ENCODE measurements around the gene ACTR5.

ACTR5 gene

GRCh38 chr20:38724626-38725147 lies 23.6 kb upstream of the ACTR5 start:
- no peak overlapping the region for H3K4me3 ChIP-seq (ENCODE audit: low read length)
- H3K36me3 ChIP-seq (ENCODE audit: insufficient read depth, low read length) = no peaks in the 10 kb centered on the region

GRCh38 chr20:38725148-38725901 lies 22.9 kb upstream of the ACTR5 start:
- Histone ChIP-seq H2AFZ (ENCODE audit: low read depth, low read length) (no peak overlapping the region), H3K9me3 (ENCODE audit: low read length) (peaks cover 6% of the 10 kb centered on the region), H3K4me1 (ENCODE audit: insufficient read depth, low read length) (peaks cover 11% of the 10 kb centered on the region), H3K4me3 (ENCODE audit: low read length) (no peak overlapping the region), H3K27me3 (ENCODE audit: insufficient read depth, low read length) (peaks cover 98% of the 10 kb centered on the region), H3K36me3 (ENCODE audit: insufficient read depth, low read length) (no peaks in the 10 kb centered on the region)

More at GRCh38 chr20:38724626-38725147, 23.6 kb upstream of the ACTR5 start:
- Histone ChIP-seq H2AFZ (ENCODE audit: low read depth, low read length) (no peak overlapping the region), H3K27me3 (ENCODE audit: insufficient read depth, low read length) (peaks cover 98% of the 10 kb centered on the region), H3K4me1 (ENCODE audit: insufficient read depth, low read length) (peaks cover 11% of the 10 kb centered on the region), H3K9me3 (ENCODE audit: low read length) (peaks cover 6% of the 10 kb centered on the region)

GRCh38 chr20:38725931-38726803 lies 22.1 kb upstream of the ACTR5 start:
- Histone ChIP-seq H3K4me1 (ENCODE audit: insufficient read depth, low read length) (peaks cover 12% of the 10 kb centered on the region), H3K9me3 (ENCODE audit: low read length) (peaks cover 6% of the 10 kb centered on the region), H2AFZ (ENCODE audit: low read depth, low read length) (no peak overlapping the region), H3K4me3 (ENCODE audit: low read length) (no peak overlapping the region), H3K36me3 (ENCODE audit: insufficient read depth, low read length) (no peaks in the 10 kb centered on the region), H3K27me3 (ENCODE audit: insufficient read depth, low read length) (peaks cover 98% of the 10 kb centered on the region)

GRCh38 chr20:38726804-38727606 lies 21.3 kb upstream of the ACTR5 start:
- Histone ChIP-seq H3K9me3 (ENCODE audit: low read length) (peaks cover 6% of the 10 kb centered on the region), H3K36me3 (ENCODE audit: insufficient read depth, low read length) (no peaks in the 10 kb centered on the region), H3K4me1 (ENCODE audit: insufficient read depth, low read length) (peaks cover 13% of the 10 kb centered on the region), H3K27me3 (ENCODE audit: insufficient read depth, low read length) (peaks cover 93% of the 10 kb centered on the region), H3K4me3 (ENCODE audit: low read length) (no peak overlapping the region), H2AFZ (ENCODE audit: low read depth, low read length) (no peak overlapping the region)

GRCh38 chr20:38727607-38728190 lies 20.6 kb upstream of the ACTR5 start:
- peaks cover 6% of the 10 kb centered on the region for H3K9me3 ChIP-seq (ENCODE audit: low read length)
- H3K27me3 ChIP-seq (ENCODE audit: insufficient read depth, low read length) = peaks cover 86% of the 10 kb centered on the region
- no peak overlapping the region for H3K4me3 ChIP-seq (ENCODE audit: low read length)

GRCh38 chr20:38728191-38728781 lies 20.0 kb upstream of the ACTR5 start:
- H3K27me3 ChIP-seq (ENCODE audit: insufficient read depth, low read length) = peaks cover 80% of the 10 kb centered on the region
- peaks cover 6% of the 10 kb centered on the region for H3K9me3 ChIP-seq (ENCODE audit: low read length)
- H3K4me1 ChIP-seq (ENCODE audit: insufficient read depth, low read length) = peaks cover 13% of the 10 kb centered on the region
- no peak overlapping the region for H2AFZ ChIP-seq (ENCODE audit: low read depth, low read length)
- peak overlapping the region; percentile 32 for H3K4me3 ChIP-seq (ENCODE audit: low read length)
- no peaks in the 10 kb centered on the region for H3K36me3 ChIP-seq (ENCODE audit: insufficient read depth, low read length)

More at GRCh38 chr20:38727607-38728190, 20.6 kb upstream of the ACTR5 start:
- Histone ChIP-seq H2AFZ (ENCODE audit: low read depth, low read length) (no peak overlapping the region), H3K4me1 (ENCODE audit: insufficient read depth, low read length) (peaks cover 13% of the 10 kb centered on the region), H3K36me3 (ENCODE audit: insufficient read depth, low read length) (no peaks in the 10 kb centered on the region)

GRCh38 chr20:38728911-38729642 lies 19.2 kb upstream of the ACTR5 start:
- Histone ChIP-seq H3K9me3 (ENCODE audit: low read length) (peaks cover 6% of the 10 kb centered on the region), H3K4me3 (ENCODE audit: low read length) (peak overlapping the region; percentile 32), H3K36me3 (ENCODE audit: insufficient read depth, low read length) (no peaks in the 10 kb centered on the region), H2AFZ (ENCODE audit: low read depth, low read length) (peak overlapping the region; percentile 70), H3K27me3 (ENCODE audit: insufficient read depth, low read length) (peaks cover 72% of the 10 kb centered on the region), H3K4me1 (ENCODE audit: insufficient read depth, low read length) (peaks cover 13% of the 10 kb centered on the region)

- peaks cover 67% of the 10 kb centered on the region for H3K27me3 ChIP-seq (ENCODE audit: insufficient read depth, low read length)
- peak overlapping the region; percentile 32 for H3K4me3 ChIP-seq (ENCODE audit: low read length)
- peaks cover 13% of the 10 kb centered on the region for H3K4me1 ChIP-seq (ENCODE audit: insufficient read depth, low read length)
- H3K36me3 ChIP-seq (ENCODE audit: insufficient read depth, low read length) = no peaks in the 10 kb centered on the region
- no peak overlapping the region for H2AFZ ChIP-seq (ENCODE audit: low read depth, low read length)
- H3K9me3 ChIP-seq (ENCODE audit: low read length) = peaks cover 6% of the 10 kb centered on the region
Measured at GRCh38 chr20:38729767-38730166, 18.5 kb upstream of the ACTR5 start.

- Histone ChIP-seq H3K4me3 (ENCODE audit: low read length) (peak overlapping the region; percentile 32), H3K36me3 (ENCODE audit: insufficient read depth, low read length) (no peaks in the 10 kb centered on the region), H3K9me3 (ENCODE audit: low read length) (peaks cover 9% of the 10 kb centered on the region), H2AFZ (ENCODE audit: low read depth, low read length) (no peak overlapping the region), H3K27me3 (ENCODE audit: insufficient read depth, low read length) (peaks cover 60% of the 10 kb centered on the region), H3K4me1 (ENCODE audit: insufficient read depth, low read length) (peaks cover 13% of the 10 kb centered on the region)
Measured at GRCh38 chr20:38730167-38730988, 17.9 kb upstream of the ACTR5 start.

GRCh38 chr20:38730989-38731737 lies 17.1 kb upstream of the ACTR5 start:
- Histone ChIP-seq H3K4me3 (ENCODE audit: low read length) (peak overlapping the region; percentile 32), H3K36me3 (ENCODE audit: insufficient read depth, low read length) (no peaks in the 10 kb centered on the region), H2AFZ (ENCODE audit: low read depth, low read length) (no peak overlapping the region), H3K27me3 (ENCODE audit: insufficient read depth, low read length) (peaks cover 53% of the 10 kb centered on the region), H3K9me3 (ENCODE audit: low read length) (peaks cover 9% of the 10 kb centered on the region), H3K4me1 (ENCODE audit: insufficient read depth, low read length) (peaks cover 8% of the 10 kb centered on the region)
